Fibroblast of pulmonary artery (primary cell): ENCODE data around the gene SF3B3.

Experiments used
- DNase-seq: peaks from one replicate; pipeline ENCODE4 v3.0.0-alpha.2; 2010; ENCODE audit warnings: low read depth
- H3K4me3 ChIP-seq: replicated peaks from 2 replicates; pipeline ENCODE4 v1.5.1; 2011; ENCODE audit warnings: low read depth, mild to moderate bottlenecking, control low read depth, low read length, moderate library complexity
- TF ChIP-seq, protein P1 (sequence below): IDR thresholded peaks from 2 replicates; pipeline ENCODE4 v1.5.1; 2011; ENCODE audit warnings: mild to moderate bottlenecking, control low read depth, low read length, inconsistent platforms; ENCODE audit errors: missing control alignments

The SF3B3 gene

DNA sequence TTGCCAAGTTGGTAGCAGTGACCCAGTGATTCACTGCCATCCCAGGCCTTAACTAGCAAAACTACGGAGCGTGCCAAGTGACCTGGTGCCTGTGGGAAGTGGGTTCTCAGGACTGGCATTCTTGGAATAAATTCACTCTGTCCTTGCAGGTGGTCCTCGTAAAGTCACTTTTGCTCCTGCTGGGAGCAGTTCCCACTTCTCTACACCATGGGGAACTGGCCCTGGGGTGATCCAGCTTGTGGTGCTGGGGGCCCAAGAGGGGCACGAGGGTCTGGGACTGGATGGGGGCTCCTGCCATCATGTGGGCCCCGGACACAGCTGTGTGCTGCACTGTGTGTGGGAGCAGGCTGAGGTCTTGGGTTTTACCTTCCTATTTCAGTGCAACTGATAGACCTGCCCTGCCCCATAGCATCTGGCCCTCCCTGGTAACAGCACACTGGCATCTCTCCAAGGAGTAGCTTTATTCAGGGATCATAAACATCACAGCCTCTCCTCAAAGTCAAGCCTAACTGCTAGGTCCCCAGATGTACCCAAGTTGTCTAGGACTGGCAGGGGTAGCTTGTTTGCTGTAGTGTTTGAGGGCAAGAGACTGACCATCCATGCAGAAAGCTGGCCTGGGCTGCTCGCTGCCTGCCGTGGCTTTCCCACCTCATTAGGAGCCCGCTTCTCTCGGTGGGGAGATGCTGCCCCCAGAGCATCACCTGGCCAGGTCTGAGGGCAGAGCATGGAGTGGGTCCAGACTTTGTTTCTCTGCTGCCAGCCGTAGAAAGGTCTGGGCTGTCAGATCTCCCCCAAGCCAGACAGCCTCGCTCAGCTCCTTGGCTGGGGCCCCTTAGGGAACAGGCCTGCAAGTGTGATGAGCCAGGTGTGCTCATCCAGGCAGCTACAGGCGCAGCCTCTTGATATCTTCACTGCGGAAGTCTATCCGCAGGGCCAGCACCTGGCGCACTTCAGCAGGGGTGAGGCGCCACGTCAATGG, 43.2 kb upstream of the SF3B3 start:
- DNase-seq, result no peak
- H3K4me3 ChIP-seq, result no peak overlapping the region
- TF ChIP-seq, protein P1, sequence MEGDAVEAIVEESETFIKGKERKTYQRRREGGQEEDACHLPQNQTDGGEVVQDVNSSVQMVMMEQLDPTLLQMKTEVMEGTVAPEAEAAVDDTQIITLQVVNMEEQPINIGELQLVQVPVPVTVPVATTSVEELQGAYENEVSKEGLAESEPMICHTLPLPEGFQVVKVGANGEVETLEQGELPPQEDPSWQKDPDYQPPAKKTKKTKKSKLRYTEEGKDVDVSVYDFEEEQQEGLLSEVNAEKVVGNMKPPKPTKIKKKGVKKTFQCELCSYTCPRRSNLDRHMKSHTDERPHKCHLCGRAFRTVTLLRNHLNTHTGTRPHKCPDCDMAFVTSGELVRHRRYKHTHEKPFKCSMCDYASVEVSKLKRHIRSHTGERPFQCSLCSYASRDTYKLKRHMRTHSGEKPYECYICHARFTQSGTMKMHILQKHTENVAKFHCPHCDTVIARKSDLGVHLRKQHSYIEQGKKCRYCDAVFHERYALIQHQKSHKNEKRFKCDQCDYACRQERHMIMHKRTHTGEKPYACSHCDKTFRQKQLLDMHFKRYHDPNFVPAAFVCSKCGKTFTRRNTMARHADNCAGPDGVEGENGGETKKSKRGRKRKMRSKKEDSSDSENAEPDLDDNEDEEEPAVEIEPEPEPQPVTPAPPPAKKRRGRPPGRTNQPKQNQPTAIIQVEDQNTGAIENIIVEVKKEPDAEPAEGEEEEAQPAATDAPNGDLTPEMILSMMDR, result no peak

DNA sequence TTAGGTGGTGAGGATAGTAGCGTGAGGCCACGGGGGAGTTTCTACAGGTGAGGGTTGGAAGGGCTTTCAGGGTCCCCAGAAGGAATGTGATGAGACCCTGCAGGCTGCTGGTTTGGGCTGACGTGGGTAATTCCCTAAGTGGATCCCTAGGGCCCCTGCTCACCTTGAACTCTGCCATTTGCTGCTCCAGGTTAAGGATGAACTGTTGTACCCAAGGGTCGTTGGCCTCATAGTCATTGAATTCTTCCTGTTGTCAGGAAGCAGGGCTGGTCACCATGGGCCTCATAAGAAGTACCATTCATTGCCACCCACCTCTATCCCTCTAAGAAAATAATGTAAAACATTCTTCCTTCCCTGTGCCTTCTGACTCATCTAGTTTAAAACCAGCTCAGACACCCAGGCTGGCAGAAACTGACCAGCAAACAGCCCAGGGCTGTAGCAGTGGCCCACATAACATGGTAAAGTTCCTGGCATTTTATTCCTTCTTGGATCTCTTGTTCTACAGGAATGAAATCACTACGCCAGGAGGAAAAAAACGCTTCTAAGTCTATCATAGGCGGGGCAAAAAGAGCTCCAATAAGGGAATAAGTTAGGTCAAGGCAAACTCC, 41.6 kb upstream of the SF3B3 start:
- TF ChIP-seq, protein P1, result no peak
- no peak overlapping the region for H3K4me3 ChIP-seq
- DNase-seq, result no peak

DNA sequence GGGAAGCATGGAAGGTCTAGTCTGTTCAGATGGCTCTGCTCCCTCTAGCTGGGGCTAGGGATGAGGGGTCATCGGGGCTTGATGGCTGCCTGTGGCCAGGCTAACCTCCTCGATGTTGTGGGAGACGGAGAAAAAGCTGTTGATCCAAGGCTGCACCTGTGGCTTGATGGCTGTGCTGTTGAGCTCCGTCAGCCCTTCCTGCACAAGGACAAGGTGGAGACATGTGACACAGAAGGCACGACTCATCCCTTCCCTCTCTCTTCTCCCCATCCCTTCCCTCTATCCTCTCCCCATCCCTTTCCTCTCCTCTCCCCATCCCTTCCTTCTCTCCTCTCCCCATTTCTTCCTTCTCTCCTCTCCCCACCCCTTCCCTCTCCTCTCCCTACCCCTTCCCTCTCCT, 41.0 kb upstream of the SF3B3 start:
- no peak overlapping the region for H3K4me3 ChIP-seq
- DNase-seq, result no peak

DNA sequence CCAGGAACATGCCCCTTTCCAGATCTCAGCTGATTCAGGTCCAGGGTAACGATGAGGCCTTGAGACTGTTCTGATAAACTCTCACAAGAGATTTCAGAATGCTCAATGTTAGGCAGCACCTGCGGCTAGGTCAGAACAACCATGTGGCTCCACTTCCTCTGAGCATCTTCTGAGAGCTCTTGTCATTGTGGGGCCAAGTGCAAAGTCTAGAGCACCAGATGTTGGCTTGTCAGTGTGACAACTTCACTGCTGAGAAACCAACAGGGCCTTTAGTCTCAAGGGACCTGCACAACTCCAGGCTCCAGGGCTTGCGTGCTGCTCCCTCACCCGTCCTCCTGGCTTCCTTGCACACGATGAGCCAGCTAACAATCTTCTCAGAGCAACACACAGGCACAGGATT, 40.2 kb upstream of the SF3B3 start:
- H3K4me3 ChIP-seq, result no peak overlapping the region
- DNase-seq, result no peak
- TF ChIP-seq, protein P1, result no peak

More for the DNA sequence above, 41.0 kb upstream of the SF3B3 start:
- TF ChIP-seq, protein P1, result no peak

DNA sequence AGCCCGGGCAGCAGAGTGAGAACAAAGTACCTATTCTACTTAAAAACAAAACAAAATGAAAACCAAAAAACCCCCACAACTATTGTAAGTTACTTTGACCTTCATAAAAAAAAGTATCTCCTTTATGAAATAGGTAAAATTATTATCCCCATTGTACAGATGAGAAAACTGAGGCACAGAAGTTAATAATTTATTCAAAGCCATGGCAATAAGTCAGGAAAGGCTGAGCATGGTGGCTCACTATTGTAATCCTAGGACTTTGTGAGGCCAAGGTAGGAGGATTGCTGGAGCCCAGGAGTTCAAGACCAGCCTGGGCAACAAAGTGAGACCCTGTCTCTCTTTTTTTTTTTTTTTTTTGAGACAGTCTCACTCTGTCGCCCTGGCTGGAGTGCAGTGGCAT, 38.7 kb upstream of the SF3B3 start:
- TF ChIP-seq, protein P1, result no peak
- DNase-seq, result no peak
- no peak overlapping the region for H3K4me3 ChIP-seq

DNA sequence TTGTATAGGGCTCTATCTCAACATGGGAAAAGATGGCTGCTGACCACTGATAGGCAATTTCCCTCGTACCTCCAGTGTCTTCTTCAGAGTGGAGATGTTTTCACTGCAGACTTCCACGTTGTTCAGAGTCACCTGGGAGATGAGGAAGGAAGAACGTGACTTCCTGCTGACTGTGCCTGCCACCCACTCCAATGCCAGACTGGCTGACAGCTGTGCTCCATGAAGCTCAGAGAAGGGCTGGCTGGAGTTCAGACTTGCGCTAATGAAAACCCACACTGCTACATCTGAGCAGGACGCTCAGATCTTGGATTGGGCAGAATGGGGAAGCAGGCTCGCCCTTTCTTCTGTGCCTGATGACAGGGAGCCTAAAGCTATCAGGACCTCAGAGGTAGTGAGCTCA, 33.4 kb upstream of the SF3B3 start:
- no peak overlapping the region for H3K4me3 ChIP-seq
- TF ChIP-seq, protein P1, result no peak
- DNase-seq, result no peak

DNA sequence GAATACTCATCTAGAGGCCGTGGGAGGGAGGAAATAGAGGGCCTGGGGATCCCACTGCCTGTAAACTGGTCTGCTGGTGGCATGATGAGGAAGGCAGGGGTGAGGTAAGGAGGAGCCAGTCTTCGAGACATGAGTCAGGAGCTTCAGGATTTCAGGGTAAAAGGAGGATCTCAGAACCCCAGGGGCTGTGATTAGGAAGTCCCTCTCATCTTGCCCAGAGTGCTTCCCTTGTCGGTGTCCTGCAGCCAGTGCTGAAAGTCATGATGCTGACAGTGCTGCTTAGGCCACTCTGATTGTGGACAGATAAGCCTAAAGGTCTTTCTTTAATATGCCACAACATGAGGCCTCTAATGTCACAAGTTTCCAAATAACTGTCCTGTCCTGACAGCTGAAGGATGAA, 29.8 kb upstream of the SF3B3 start:
- no peak overlapping the region for H3K4me3 ChIP-seq
- TF ChIP-seq, protein P1, result no peak
- no peak for DNase-seq
